K562 (cell line): ENCODE results near the gene MAN2A1. TPM values are rescaled to one million over a fixed set of nuclear protein-coding genes. Genes with fewer than 3 reads are reported as not detected.

Source experiments
- ATF2 ChIP-seq: sonication (generic); formaldehyde crosslinking; IDR thresholded peaks from 2 replicates; pipeline ENCODE4 v1.8.1; 2022; ENCODE audit warnings: missing genetic modification reagents
- CREB1 ChIP-seq, 2 experiments: sonication (generic) in 1 of 2; formaldehyde crosslinking in 1 of 2; IDR thresholded peaks; 2 replicates each; pipeline versions ENCODE4 v1.6.1 to v1.8.0; 2012 to 2022; ENCODE audit warnings: inconsistent platforms in 1 of 2, mild to moderate bottlenecking in 1 of 2, missing genetic modification reagents in 1 of 2, moderate library complexity in 1 of 2
- ETS1 ChIP-seq: conservative IDR thresholded peaks from 2 replicates; pipeline ENCODE4 v1.6.1; 2011; ENCODE audit warnings: low read depth, mild to moderate bottlenecking, low read length; ENCODE audit not compliant: control insufficient read depth
- FOXO4 ChIP-seq: fragments of 450-650 bp; formaldehyde crosslinking; IDR thresholded peaks from 2 replicates; pipeline ENCODE4 v1.4.0; 2020; ENCODE audit warnings: mild to moderate bottlenecking, moderate library complexity
- MECOM ChIP-seq: fragments of 250-450 bp; sonication (Bioruptor Pico); IDR thresholded peaks from 2 replicates; pipeline ENCODE4 v1.8.0; 2022; ENCODE audit warnings: inconsistent platforms
- MLLT1 ChIP-seq, 2 experiments: fragments of 450-650 bp; IDR thresholded peaks; 2 replicates each; pipeline ENCODE4 v1.6.1; 2016
- PCBP2 ChIP-seq: fragments of 200-400 bp; formaldehyde crosslinking; IDR thresholded peaks from 2 replicates; pipeline ENCODE4 v1.6.1; 2018; ENCODE audit warnings: low read length, low read depth, mild to moderate bottlenecking, moderate library complexity; ENCODE audit not compliant: poor library complexity, severe bottlenecking
- RAD21 ChIP-seq, 2 experiments: fragments of 250-450 bp in 1 of 2; fragments of 450-650 bp in 1 of 2; sonication (Bioruptor Pico) in 1 of 2; formaldehyde crosslinking in 1 of 2; IDR thresholded peaks in 1 of 2; conservative IDR thresholded peaks in 1 of 2; 2 replicates each; pipeline versions ENCODE4 v1.4.0 to v1.8.0; 2020 to 2022; ENCODE audit warnings: mild to moderate bottlenecking in 2 of 2, moderate library complexity in 1 of 2
- RCOR1 ChIP-seq, 2 experiments: IDR thresholded peaks; 2 replicates each; pipeline ENCODE4 v1.6.1; 2012; ENCODE audit warnings: low read depth in 2 of 2, low read length in 2 of 2, borderline replicate concordance in 1 of 2, improper control_type of control experiment in 1 of 2
- SIRT6 ChIP-seq: IDR thresholded peaks from one replicate; pipeline ENCODE4 v1.6.1; 2012; ENCODE audit warnings: low read depth, mild to moderate bottlenecking, control low read depth, inconsistent platforms, low read length, moderate library complexity
- SMARCB1 ChIP-seq: IDR thresholded peaks from 2 replicates; pipeline ENCODE4 v1.6.1; 2011; ENCODE audit warnings: improper control_type of control experiment, low read depth; ENCODE audit not compliant: insufficient read length
- SUPT5H ChIP-seq: fragments of 450-650 bp; IDR thresholded peaks from 2 replicates; pipeline ENCODE4 v1.6.1; 2016
- THRAP3 ChIP-seq: fragments of 450-650 bp; IDR thresholded peaks from 2 replicates; pipeline ENCODE4 v1.6.1; 2016; ENCODE audit warnings: mild to moderate bottlenecking, inconsistent platforms, borderline replicate concordance
- U2AF2 ChIP-seq: fragments of 200-400 bp; formaldehyde crosslinking; optimal IDR thresholded peaks from 2 replicates; pipeline ENCODE3; 2017; ENCODE audit warnings: low read depth, mild to moderate bottlenecking, low read length
- ZBTB2 ChIP-seq: fragments of 450-650 bp; IDR thresholded peaks from 2 replicates; pipeline ENCODE4 v1.6.1; 2016; ENCODE audit warnings: antibody characterized with exemption
- ZEB2 ChIP-seq: fragments of 450-650 bp; IDR thresholded peaks from 2 replicates; pipeline ENCODE4 v1.6.1; 2016
- ZNF12 ChIP-seq: sonication (generic); formaldehyde crosslinking; IDR thresholded peaks from 2 replicates; pipeline ENCODE4 v1.4.0; 2020; ENCODE audit warnings: mild to moderate bottlenecking, missing genetic modification reagents
- ZNF395 ChIP-seq: fragments of 200-800 bp; sonication (Bioruptor generic); IDR thresholded peaks from 2 replicates; pipeline ENCODE4 v1.6.1; 2017; ENCODE audit warnings: missing genetic modification characterization, missing compliant biosample characterization
- ZNF431 ChIP-seq: sonication (generic); formaldehyde crosslinking; IDR thresholded peaks from 2 replicates; pipeline ENCODE4 v1.8.0; 2022; ENCODE audit warnings: mild to moderate bottlenecking, missing genetic modification reagents
- ZNF717 ChIP-seq: fragments of 250-450 bp; sonication (Bioruptor Pico); IDR thresholded peaks from 2 replicates; pipeline ENCODE4 v1.5.0; 2021
- ZSCAN29 ChIP-seq: fragments of 450-650 bp; IDR thresholded peaks from 2 replicates; pipeline ENCODE4 v1.6.1; 2017
- polyA plus RNA-seq, 8 experiments: library from polyadenylated mRNA; depleted of rRNA in 4 of 8; stranded (reverse) in 5 of 8; unstranded in 3 of 8; fragments of >200 nt; fragmentation: Nextera tagmentation in 2 of 8; fragmentation: Illumina TruSeq in 1 of 8; extraction: Ambion mirVana in 2 of 8; extraction: Trizol in 1 of 8; gene quantifications; 2 replicates each; pipeline versions ENCODE4 v1.2.1 to v1.2.3, GENCODE V29; 2011 to 2014; ENCODE audit warnings: inconsistent platforms in 1 of 8, missing spikeins in 1 of 8
- total RNA-seq, 7 experiments: library from RNA; depleted of rRNA in 6 of 7; stranded (reverse); fragments of >200 nt in 6 of 7; fragmentation: Illumina TruSeq in 2 of 7; extraction: Trizol in 2 of 7; gene quantifications; 2 replicates each; pipeline versions ENCODE4 v1.2.1 to v1.2.3, GENCODE V29; 2011 to 2021; ENCODE audit warnings: low replicate concordance in 1 of 7

The MAN2A1 gene
- total and polyA plus RNA-seq, 9 of the 15 experiments (the other 6 are each of a cell fraction or from before 2014, with no cell fraction given): 5.2 to 32.0 (median 19.8) TPM

- no peak for TF ChIP-seq FOXO4 (CRISPR knock-in tag)
- peak in 1 of 2 experiments; percentile 74; a peak in 2 of 4 replicates for TF ChIP-seq RCOR1 (IDR thresholded peaks at IDR 0.05; ENCODE audit: borderline replicate concordance in 1 of 2, low read depth in 2 of 2, low read length in 2 of 2)
- no peak for TF ChIP-seq SIRT6
- TF ChIP-seq MLLT1 (IDR thresholded peaks at IDR 0.05): 0 out of 4 replicates have a peak, but pooled peaks of 1 of the 2 experiments have one; percentile 59
- TF ChIP-seq PCBP2: no peak
- no peak for TF ChIP-seq CREB1 (IDR thresholded peaks at IDR 0.05)
- no peak for TF ChIP-seq CREB1 (CRISPR knock-in tag; IDR thresholded peaks at IDR 0.05)
- peak; percentile 89 for TF ChIP-seq ZNF12 (CRISPR knock-in tag)
- TF ChIP-seq U2AF2: no peak
- TF ChIP-seq ZNF395 (CRISPR knock-in tag): no peak
- TF ChIP-seq ZNF717 (CRISPR knock-in tag): no peak
- no peak for TF ChIP-seq THRAP3
- no peak for TF ChIP-seq ATF2
- no peak for TF ChIP-seq ZNF431 (CRISPR knock-in tag)
- TF ChIP-seq ZEB2: no peak
- no peak for TF ChIP-seq RAD21 (CRISPR knock-in tag; conservative IDR thresholded peaks at IDR 0.05 in 1 of 2, IDR thresholded peaks at IDR 0.05 in 1 of 2)
- peak; percentile 94 for TF ChIP-seq MECOM
- TF ChIP-seq ZBTB2: peak; percentile 53; the same call in 1 of the 2 replicates
- TF ChIP-seq SUPT5H: 0 out of 2 replicates have a peak, but pooled peaks have one; percentile 37
- no peak for TF ChIP-seq SMARCB1
- no peak for TF ChIP-seq ZSCAN29
- TF ChIP-seq ETS1: no peak
Measured at GRCh38 chr5:109743770-109744212, 54.1 kb downstream of the MAN2A1 start (continued).
